Hepatocyte (in vitro differentiated cells): ENCODE measurements around the gene CRKL.

Experiments
- CTCF ChIP-seq: fragments of 200-600 bp; sonication (generic); IDR thresholded peaks from 2 replicates; pipeline ENCODE4 v1.5.1; 2016; ENCODE audit warnings: antibody characterized with exemption, mild to moderate bottlenecking; ENCODE audit not compliant: poor library complexity
- EZH2 ChIP-seq: fragments of 200-600 bp; sonication (generic); IDR thresholded peaks from 2 replicates; pipeline ENCODE4 v1.6.1; 2016; ENCODE audit warnings: antibody characterized with exemption, mild to moderate bottlenecking, borderline replicate concordance

DNA sequence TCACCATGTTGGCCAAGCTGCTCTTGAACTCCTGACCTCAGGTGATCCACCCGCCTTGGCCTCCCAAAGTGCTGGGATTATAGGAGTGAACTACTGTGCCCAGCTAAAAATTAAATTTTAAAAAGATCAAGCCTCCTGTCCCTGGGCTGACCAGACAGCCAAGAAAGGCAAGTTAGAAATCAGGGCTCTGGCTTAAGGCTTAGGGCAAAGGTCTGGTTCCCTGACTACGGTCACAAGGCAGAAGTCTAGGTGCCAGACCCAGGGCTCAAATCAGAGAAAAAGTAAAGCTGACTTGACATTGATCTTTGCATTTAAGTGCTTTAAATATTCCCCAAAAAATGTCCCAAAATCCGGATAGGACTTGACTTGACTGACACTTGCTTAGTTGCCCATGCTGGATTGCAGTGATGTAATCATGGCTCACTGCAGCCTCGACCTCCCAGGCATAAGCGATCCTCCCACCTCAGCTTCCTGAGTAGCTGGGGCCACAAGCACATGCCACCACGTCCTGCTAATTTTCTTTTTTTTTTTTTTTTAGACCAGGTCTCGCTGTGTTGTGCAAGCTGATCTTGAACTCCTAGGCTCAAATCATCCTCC lies 17.3 kb upstream of the CRKL start:
- TF ChIP-seq CTCF (no peak), EZH2 (no peak)
